HEK293 (cell line): ENCODE measurements around the gene CHPT1.

Source experiments
- BCL11A ChIP-seq: fragments of 450-650 bp; formaldehyde crosslinking; IDR thresholded peaks from 2 replicates; pipeline ENCODE4 v1.5.1; 2016; ENCODE audit warnings: low read depth, missing biosample characterization, missing genetic modification characterization
- CTCF ChIP-seq: fragments of 450-650 bp; formaldehyde crosslinking; IDR thresholded peaks from 2 replicates; pipeline ENCODE4 v1.5.1; 2016; ENCODE audit warnings: missing biosample characterization, missing genetic modification characterization
- HOXA7 ChIP-seq: sonication (generic); formaldehyde crosslinking; IDR thresholded peaks from 2 replicates; pipeline ENCODE4 v1.8.1; 2022; ENCODE audit warnings: missing genetic modification reagents, borderline replicate concordance
- KLF16 ChIP-seq: fragments of 450-650 bp; formaldehyde crosslinking; IDR thresholded peaks from 2 replicates; pipeline ENCODE4 v1.5.1; 2017; ENCODE audit warnings: missing biosample characterization, missing genetic modification characterization
- YY2 ChIP-seq: fragments of 450-650 bp; formaldehyde crosslinking; IDR thresholded peaks from 2 replicates; pipeline ENCODE4 v1.5.1; 2016; ENCODE audit warnings: missing biosample characterization, missing genetic modification characterization
- ZBTB10 ChIP-seq: fragments of 450-650 bp; formaldehyde crosslinking; IDR thresholded peaks from 2 replicates; pipeline ENCODE4 v1.5.1; 2016; ENCODE audit warnings: missing biosample characterization, missing genetic modification characterization
- ZBTB20 ChIP-seq: fragments of 450-650 bp; formaldehyde crosslinking; IDR thresholded peaks from 2 replicates; pipeline ENCODE4 v1.5.1; 2016; ENCODE audit warnings: missing biosample characterization, missing genetic modification characterization
- ZFHX2 ChIP-seq: fragments of 450-650 bp; formaldehyde crosslinking; conservative IDR thresholded peaks from 2 replicates; pipeline ENCODE4 v1.5.1; 2016; ENCODE audit warnings: missing biosample characterization, missing genetic modification characterization
- ZFP41 ChIP-seq: fragments of 450-650 bp; formaldehyde crosslinking; IDR thresholded peaks from 2 replicates; pipeline ENCODE4 v1.5.1; 2016; ENCODE audit warnings: missing biosample characterization, missing genetic modification characterization, borderline replicate concordance
- ZNF112 ChIP-seq: fragments of 450-650 bp; formaldehyde crosslinking; IDR thresholded peaks from 2 replicates; pipeline ENCODE4 v1.5.0; 2017; ENCODE audit warnings: missing biosample characterization, missing genetic modification characterization
- ZNF239 ChIP-seq: fragments of 450-650 bp; formaldehyde crosslinking; IDR thresholded peaks from 2 replicates; pipeline ENCODE4 v1.5.1; 2016; ENCODE audit warnings: missing biosample characterization, missing genetic modification characterization
- ZNF416 ChIP-seq: fragments of 450-650 bp; formaldehyde crosslinking; IDR thresholded peaks from 2 replicates; pipeline ENCODE4 v1.5.1; 2016; ENCODE audit warnings: missing biosample characterization, missing genetic modification characterization
- ZNF501 ChIP-seq: fragments of 450-650 bp; formaldehyde crosslinking; IDR thresholded peaks from 2 replicates; pipeline ENCODE4 v1.5.1; 2016; ENCODE audit warnings: missing biosample characterization, missing genetic modification characterization
- ZNF670 ChIP-seq: fragments of 450-650 bp; formaldehyde crosslinking; IDR thresholded peaks from 2 replicates; pipeline ENCODE4 v1.5.1; 2016; ENCODE audit warnings: missing biosample characterization, missing genetic modification characterization, low read depth

- TF ChIP-seq ZBTB10 (no peak), CTCF (no peak), ZNF416 (tag by site-specific recombination) (no peak), KLF16 (no peak), ZFHX2 (no peak), BCL11A (tag by site-specific recombination) (no peak), HOXA7 (CRISPR knock-in tag) (no peak), ZNF112 (no peak), ZBTB20 (tag by site-specific recombination) (no peak), YY2 (tag by site-specific recombination) (no peak), ZNF670 (tag by site-specific recombination) (no peak), ZNF239 (tag by site-specific recombination) (no peak), ZNF501 (tag by site-specific recombination) (no peak), ZFP41 (tag by site-specific recombination) (no peak)
Observed at GRCh38 chr12:101748907-101749306, 51.5 kb downstream of the CHPT1 start.
